Sigmoid colon (tissue), 4 donors: Measurements from ENCODE around the gene EPB41L1.

Source experiments
- CTCF ChIP-seq, 4 experiments: fragments of 450-650 bp in 3 of 4; fragments of 200-600 bp in 1 of 4; IDR thresholded peaks; one replicate each; pipeline ENCODE4 v1.5.1; 2016 to 2019; ENCODE audit warnings: antibody characterized with exemption in 4 of 4, mild to moderate bottlenecking in 3 of 4, moderate library complexity in 2 of 4
- POLR2A ChIP-seq, 2 donors: fragments of 450-650 bp; IDR thresholded peaks; one replicate each; pipeline ENCODE4 v1.6.1; 2016; ENCODE audit warnings: antibody characterized with exemption in 2 of 2, mild to moderate bottlenecking in 2 of 2, moderate library complexity in 2 of 2
- POLR2AphosphoS5 ChIP-seq, 4 donors: sonication (generic); formaldehyde crosslinking; IDR thresholded peaks; one replicate each; pipeline ENCODE4 v1.6.1; 2017; ENCODE audit warnings: antibody characterized with exemption in 4 of 4

GRCh38 chr20:36149012-36149411 lies 5.5 kb upstream of the EPB41L1 start:
- TF ChIP-seq POLR2A (IDR thresholded peaks at IDR 0.05) (no peak), CTCF (IDR thresholded peaks at IDR 0.05) (no peak), POLR2AphosphoS5 (IDR thresholded peaks at IDR 0.05) (no peak)
